GM18507 (cell line): ENCODE measurements around the gene FBXL4.

Source experiments
- DNase-seq: peaks from one replicate; pipeline ENCODE4 v3.0.0; 2011; ENCODE audit warnings: low read depth; ENCODE audit not compliant: insufficient read length; ENCODE audit errors: extremely low spot score
- FAIRE-seq: peaks from 2 replicates; lab custom pipeline; 2011; peaks lifted over from hg19 to GRCh38; lab: Jason Lieb, UNC

The FBXL4 gene

DNA sequence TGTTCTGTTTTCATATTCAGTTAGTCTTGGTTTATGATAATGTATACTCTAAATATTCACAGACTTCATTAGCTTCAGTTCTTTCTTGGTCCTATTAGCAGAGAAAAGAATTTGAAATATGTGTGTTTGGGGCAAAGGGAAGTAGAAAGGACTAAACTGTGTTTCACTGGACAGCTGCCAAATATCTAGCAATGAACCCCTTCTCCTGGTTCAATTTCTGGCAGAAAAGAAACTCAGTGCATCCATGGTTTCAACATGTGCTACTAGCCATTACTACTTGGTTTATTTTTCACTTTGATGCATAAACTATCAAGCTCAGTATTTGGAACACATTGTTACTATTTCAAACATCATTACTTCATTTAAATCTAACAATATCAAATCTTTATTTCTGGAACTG lies 43.6 kb downstream of the FBXL4 start:
- FAIRE-seq, result no peak
- DNase-seq, result no peak

DNA sequence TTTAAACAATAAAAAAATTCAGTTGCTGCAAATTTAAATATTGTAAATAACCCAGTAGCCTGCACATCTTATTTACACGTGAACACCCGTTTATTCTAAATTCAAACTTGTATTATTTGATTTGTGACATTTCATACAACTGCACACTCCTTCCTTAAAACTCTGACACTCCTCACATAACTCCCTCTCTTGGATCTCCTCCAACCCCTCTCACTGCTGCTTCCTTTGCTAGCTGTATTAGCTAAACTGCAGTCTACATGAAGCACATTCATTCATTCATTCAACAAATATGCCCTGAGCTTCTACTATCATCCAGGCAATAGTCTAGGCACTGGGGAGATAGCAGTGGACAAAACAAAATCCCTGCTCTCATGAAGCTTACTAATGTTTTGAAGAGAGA lies 47.0 kb downstream of the FBXL4 start:
- FAIRE-seq (no peak), DNase-seq (no peak)

DNA sequence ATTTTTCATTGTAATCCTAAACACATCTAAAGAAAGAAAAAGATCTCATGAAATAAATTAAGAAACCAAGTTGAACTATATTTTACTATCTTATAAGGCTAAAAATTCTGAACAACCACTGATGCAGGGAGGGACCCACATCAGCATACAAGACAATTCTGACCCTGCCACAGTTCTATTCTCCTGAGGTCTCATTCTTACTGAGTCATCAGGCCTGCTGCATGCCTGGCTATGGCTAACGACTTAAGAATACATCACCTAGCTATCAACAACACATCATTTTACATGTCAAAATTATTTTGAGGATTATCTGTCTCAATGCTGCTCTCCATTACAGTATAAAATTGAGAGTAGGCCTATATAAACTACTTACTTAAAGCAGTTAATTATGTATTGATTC lies 52.9 kb downstream of the FBXL4 start:
- FAIRE-seq, result no peak
- no peak for DNase-seq

DNA sequence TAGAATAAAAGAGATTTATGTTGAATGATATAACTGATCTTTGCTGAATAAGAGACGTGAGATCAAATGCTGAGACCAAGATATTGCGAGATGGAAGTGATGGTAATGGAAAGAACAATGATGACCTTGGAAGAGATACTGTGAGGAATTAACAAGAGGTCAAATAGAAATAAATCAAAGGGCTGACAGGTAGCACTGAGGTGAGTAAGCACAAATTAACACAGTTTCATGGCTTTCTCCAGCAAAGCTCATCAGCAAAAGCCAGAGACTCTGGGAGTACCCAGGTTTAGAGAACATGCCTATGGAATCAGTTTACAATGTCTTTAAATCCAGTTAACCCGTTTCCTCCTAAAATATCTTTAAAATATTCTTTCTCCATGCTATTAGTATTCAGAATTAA lies 60.1 kb downstream of the FBXL4 start:
- FAIRE-seq (no peak), DNase-seq (no peak)

DNA sequence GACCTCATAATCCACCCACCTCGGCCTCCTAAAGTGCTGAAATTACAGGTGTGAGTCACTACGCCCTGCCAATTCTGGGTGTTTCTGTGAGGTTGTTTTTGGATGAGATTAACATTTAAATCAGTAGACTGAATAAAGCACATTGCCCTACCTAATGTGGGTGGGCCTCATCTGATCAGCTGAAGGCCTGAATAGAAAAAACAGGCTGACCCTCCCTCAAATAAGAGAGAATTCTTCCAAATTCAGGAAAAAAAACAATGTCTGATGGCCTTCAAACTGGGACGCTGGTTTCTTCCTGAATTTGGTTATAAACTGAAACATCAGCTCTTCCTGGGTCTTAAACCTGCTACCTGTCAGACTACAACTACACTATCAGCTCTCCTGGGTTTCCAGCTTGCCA lies 62.4 kb downstream of the FBXL4 start:
- FAIRE-seq, result no peak
- DNase-seq, result no peak

DNA sequence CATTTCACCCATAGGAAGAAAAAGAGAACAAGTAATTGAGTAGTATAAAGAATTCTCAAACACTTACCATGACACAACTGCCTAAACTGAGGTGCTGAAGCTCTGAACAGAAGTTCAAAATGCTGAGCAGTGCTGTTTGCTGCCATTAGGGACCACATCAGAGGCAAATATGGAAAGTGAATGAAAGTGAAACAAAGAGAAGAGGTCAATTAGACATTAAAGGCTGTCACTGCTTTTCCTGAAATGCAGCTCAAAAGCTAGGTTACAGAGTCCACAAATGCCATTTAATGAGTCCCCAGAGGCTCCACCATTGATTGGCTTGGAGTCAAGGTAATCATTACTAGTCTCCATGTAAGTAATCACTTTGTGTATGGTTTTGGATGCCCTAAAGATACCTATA lies 67.3 kb downstream of the FBXL4 start:
- no peak for DNase-seq
- peak; percentile 49 for FAIRE-seq

DNA sequence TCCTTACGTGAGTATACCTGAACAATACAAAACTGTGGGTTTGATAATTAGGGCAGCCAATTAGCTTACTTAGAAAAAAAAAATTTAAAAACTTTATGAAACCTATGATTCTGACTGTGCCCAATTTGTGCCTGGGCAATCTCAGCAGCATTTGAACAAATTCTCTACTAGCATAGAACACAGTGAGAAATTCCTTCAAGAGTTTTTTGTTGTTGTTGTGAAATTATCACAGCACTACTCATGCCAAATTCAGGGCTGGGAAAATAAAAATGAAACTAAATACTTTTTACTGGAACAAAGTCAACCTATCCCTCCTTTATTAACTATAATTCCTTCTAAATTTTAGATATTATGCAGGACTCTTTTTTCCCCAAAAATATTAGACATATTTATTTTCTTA lies 70.5 kb downstream of the FBXL4 start:
- FAIRE-seq, result no peak
- DNase-seq, result no peak

DNA sequence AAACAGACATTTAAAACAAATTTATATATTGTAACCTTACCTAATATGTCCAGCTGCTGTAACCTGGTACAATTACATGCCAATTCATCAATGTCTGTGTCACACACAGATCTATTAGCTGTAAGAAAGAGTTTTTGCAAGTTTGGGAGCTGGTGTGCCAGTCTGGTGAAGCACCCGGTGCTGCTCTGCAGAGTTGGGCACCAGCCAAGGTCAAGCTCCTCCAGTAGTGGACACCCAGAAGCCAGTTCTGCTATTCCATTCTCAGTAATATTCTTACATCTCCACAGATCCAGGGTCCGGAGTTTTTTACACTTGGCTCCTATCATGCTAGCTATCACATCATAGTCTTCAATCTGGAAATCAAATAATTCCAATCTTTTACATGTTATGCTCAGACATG lies 72.4 kb downstream of the FBXL4 start:
- DNase-seq (no peak), FAIRE-seq (no peak)

DNA sequence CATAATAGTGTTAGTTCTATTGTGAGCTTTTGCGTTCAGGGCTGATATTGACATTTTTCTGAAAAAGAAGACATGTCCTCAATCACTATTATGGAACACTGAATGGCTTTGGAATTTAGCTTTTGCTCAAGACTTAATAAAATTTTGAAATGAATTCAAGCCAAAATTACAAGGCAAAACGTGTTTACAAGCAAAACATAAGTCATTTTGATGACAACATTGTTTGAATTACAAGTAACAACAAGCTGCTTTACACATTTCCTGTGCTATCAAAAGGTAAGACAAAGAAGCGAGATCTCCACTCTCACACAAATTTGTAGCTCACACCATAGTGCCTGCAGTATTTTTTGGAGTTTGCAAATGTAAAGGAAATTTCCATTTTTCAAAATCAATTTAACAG lies 75.9 kb downstream of the FBXL4 start:
- DNase-seq, result no peak
- FAIRE-seq, result no peak

DNA sequence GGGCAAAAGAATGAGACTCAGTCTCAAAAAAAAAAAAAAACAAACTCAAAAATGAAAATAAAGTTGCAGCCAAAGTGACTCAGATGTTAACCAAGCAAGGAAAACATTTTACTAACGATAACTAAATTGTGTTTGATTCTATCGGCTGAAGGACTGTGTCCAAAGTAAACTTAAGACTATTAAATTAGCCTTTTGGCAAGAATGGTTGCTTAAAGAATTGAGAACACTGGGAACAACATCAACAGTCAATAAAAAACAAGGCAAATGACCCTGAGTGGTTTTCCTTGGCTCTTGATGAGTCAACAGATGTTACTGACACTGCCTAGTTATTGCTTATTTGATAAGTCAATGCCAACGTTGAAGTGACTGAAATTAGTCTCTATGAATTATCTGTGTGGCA lies 76.7 kb downstream of the FBXL4 start:
- no peak for DNase-seq
- FAIRE-seq, result no peak

DNA sequence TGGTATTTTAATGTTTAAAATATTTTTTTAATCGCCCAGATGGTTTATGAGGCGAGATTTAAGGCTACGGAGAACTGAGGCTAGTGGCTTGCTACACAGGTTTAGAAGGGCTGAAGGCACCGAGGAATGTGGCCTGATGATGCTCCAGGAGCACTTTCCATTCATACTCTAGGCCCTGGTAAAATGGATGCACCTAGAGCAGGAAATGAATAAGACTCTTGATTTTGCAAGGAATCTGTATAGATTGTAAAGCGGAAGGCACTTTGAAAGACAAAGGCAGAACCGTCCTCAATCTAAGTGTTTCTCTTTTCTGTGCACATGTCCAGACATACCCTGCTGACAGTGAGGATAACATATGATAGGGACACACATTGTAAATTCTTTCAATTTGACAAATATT lies 83.2 kb downstream of the FBXL4 start:
- FAIRE-seq, result no peak
- no peak for DNase-seq

DNA sequence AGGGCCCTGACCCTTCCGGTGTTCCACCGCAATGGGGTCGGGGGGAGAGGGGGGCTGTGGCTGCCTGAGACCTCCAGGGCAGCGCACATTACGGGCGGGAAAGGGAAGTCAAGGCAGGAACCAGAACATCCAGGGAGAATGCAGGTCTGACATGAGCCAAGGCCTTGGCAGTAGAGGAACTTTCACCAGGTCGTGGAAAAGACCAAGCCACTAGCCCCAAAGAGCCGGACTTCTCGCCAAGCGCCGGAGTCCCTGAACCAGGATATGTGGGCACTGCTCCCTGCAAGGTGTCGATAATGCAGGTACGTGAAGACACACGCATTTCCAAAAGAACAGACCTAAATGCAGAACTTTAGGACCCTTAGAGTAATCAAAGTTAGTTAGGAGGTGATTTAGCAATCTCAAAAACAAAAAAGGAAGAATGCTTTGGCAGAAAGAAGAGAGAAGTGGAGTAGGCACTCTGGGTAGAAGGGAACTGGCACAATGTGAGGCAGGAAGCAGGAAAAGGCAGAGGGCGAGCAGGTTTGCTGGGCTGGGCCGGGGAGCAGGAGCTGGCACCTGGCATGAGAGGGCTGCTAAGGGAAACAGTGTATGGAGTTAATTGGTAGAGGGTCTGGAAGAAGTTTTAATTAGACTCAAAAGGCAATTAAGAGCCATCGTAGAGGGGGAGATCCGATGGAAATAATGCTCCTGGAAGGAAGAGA lies 99.1 kb downstream of the FBXL4 start:
- DNase-seq, result no peak
- no peak for FAIRE-seq

DNA sequence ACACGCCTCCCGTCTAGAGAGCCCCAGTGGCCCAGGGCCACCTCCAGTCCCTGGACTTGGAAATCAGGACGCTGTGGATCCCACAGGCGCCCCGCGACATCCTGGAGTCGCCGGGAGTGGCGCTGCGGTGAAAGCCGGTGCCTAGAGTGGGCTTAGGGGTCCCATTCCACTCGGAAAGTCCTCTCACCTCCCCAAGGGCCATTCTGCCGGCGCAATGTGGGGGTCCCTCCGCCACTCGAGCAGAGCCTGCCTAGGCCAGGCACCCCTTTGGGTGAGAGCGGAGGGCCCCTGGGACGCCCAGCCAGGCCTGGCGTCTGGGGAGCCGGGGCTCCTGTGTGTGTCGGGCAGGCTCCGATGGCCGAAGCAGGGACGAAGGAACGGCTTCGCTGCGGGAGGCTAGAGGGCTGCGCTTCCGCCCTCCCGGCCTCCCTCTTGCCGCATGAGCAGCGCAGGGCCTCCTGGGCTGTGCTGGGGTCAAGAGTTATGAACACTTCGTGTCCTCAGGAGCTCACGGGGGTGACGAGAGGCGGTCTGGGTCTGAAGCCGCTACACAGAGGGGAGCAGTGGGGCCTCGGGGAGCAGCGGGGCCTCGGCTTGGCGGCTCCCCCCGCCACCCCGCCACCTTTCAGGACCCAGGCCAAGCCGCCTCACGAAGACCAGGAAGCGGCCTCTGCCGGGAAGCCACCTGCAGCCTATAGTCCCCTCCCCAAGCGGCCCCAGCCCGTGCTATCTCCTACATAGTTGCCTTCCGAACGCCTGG lies 99.8 kb downstream of the FBXL4 start:
- DNase-seq (no peak), FAIRE-seq (no peak)

DNA sequence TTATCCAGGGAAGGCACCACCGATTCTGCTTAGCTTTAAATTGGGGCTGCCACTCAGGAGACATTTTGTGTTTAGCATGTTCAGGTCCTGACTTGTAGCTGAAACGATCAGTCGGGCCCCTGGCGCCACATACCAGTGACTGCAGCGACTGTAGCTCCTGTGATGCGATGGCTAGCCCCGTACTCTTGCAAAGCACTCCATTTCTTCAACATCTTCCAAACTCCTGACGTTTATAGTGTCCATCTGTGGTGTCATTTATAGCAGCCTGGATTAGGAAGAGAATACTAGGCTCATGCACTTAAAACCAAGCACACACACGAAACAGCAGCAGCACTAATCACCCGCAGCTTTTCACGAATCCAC lies 100.3 kb downstream of the FBXL4 start:
- DNase-seq (no peak), FAIRE-seq (no peak)

DNA sequence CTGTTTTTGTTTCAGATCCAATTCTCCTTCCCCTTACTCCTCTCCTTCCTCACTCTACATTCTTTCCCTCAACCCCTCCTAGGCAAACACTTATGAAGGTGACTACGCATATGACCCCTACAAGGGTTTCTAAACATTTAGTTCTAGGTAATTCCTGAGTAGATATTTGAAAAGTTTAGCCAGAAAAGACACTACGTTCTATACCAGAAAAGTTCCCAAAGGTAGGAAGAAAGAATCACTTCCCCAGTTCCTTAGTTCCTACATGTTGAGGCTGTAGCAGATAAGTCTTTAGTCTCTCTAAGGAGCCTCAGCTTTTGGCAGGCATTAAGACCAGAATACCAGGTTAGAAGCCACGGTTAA lies 101.7 kb downstream of the FBXL4 start:
- FAIRE-seq (no peak), DNase-seq (no peak)

DNA sequence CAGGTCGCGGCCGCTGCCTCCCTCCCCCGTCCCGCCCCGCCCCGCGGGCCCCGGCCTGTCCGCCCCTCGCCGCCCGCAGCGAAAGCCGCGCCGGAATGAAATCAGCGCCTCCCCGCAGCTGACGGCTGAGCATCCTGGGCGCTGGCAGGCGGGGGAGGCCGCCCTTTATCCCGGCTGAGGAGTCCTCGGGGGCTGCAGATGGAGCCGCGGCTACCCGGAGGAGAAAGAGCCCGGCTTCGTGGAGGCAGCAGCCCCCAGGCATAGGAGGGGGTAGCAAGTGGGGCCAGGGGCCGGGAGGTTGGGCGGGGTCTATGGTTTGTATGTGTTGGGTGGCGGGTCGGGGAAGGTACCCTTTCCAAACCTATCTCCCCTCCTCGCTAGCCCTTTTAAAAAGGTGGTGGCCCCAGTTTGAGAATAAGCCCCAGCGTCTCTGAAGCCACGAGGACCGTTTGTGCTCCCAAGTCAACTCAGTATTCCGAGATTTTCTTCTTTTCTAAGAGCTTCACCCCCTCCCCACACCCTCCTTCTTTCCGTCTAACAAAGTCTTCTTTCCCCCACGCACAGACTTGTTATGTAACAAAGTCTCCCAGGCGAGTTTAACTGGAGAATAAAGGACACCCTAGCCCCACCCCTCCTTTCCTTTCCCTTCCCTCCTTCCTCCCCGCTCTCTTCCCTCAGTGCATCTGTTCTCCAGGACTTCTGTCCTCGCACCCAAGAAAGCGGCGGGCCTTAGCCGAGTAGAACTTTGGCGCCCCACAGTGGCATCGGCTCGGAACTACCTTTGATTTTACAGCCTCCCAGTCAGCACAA lies 102.3 kb downstream of the FBXL4 start:
- DNase-seq (no peak), FAIRE-seq (peak; percentile 62)

DNA sequence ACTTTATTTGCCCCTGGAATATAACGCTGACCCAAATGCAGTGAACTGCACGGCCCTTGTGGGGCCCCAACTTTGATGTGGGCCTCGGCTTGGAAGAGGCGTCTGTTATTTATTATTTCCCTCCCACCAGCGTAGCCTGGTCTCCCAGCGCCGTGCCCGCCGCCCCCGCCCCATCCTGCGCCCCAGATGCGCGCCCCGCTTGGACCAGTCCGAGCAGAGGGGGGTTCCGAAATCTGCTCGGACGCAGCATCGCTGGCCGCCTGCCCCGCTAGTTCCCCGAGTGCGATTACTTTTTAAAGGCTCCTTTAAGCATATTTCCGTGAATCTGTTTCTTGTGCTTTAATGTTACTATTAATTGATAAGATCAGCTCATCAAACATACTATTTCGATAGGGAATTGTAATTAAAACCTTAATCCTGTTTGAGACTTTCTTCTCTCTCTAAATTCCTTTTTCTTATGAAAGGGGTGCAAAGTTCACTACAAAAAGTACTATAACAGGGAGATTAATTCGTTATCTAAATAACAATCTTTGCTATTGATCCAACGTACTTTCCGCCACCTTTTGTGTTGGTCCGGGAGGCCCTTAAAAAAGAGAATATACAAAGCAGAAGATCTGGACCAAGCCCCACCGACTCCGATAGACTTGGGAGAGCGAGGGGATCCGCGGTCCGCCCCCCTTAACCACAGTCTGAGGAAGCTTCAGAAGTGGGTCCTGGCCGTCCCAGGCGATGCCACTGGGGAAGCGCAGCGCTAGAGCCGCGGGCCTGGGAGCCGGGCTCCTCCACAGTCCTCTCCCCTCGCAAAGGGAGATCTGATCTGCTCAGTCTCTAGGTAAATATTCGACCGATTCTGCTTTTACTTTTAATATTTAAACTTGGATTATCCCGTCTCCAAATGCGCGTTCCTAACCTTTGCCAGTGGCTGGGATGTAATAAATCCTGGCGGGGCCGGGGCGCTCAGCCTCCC lies 103.2 kb downstream of the FBXL4 start:
- no peak for DNase-seq
- FAIRE-seq, result no peak

DNA sequence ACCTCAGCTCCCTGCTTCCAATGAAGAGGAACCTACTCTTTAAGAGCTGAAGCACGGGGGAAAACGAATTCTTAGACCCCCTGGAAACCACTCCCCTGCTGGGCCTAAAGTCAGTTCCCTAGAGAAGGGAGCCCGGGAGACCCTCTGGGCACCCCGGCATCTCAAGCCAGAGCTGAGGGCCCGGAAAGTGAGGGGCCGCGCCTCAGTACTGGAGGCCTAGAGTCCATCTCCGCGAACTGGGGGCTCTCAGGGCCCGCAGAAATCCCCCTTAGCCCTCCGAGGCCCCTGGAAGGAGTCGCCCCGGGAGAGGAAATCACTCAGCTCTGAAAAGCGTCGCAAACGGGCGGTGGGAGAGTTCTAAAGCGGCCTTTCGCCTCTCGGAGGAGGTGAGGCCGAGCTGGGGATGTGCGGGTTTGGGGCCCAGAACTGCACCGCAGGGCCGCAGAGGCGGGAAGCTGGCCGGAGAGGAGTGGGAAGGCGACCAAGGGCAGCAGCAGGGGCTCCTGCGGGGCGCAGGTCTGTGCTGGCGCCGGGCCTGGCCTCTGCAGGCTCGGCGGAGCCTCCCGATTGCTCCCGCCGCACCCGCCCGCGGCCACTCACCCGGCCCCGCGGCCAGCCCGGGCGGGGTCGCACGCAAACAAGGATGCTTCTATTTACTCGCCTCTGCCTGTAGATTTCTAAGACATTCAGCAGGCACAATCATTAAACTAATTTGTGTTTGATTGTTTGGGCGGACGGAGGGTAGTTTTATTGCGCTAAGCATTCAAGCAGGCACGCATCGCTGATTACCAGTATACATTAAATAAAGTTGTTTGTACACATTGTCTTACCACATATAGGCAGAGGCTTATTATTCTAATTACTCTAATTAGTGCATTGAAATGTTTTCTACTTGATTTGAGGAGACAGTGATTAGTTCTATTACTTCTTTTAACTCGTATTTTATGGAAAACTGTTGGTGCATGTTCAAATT lies 104.2 kb downstream of the FBXL4 start:
- DNase-seq, result no peak
- FAIRE-seq, result no peak
